ENCODE data around the gene MEGF11.

Gene MEGF11

GRCh38 chr15:65962187-65962586, 291.4 kb downstream of the MEGF11 start:
- TF ChIP-seq REST (IDR thresholded peaks at IDR 0.05; ENCODE audit: insufficient replicate concordance, low read depth) (no peak), SPI1 (IDR thresholded peaks at IDR 0.05; ENCODE audit: borderline replicate concordance, low read depth) (no peak)
- Histone ChIP-seq H3K27me3 (ENCODE audit: insufficient read depth, poor library complexity, severe bottlenecking) (peaks cover 5% of the 10 kb centered on the region), H3K4me3 (replicated peaks; ENCODE audit: insufficient read depth, low read length) (no peak overlapping the region), H3K27ac (replicated peaks) (no peak overlapping the region)
- no peak for DNase-seq (ENCODE audit: low read depth in 1 of 2, low spot score in 1 of 2)

GRCh38 chr15:65960586-65960985, 293.0 kb downstream of the MEGF11 start:
- DNase-seq (ENCODE audit: low read depth in 1 of 2, low spot score in 1 of 2), result no peak
- no peak for TF ChIP-seq SPI1 (IDR thresholded peaks at IDR 0.05; ENCODE audit: borderline replicate concordance, low read depth)
- no peak for TF ChIP-seq REST (IDR thresholded peaks at IDR 0.05; ENCODE audit: insufficient replicate concordance, low read depth)
- no peak for TF ChIP-seq GABPA (IDR thresholded peaks at IDR 0.05; ENCODE audit: low read depth)
- TF ChIP-seq POLR2AphosphoS5 (IDR thresholded peaks at IDR 0.05; ENCODE audit: low read depth), result no peak
- TF ChIP-seq, protein P1, sequence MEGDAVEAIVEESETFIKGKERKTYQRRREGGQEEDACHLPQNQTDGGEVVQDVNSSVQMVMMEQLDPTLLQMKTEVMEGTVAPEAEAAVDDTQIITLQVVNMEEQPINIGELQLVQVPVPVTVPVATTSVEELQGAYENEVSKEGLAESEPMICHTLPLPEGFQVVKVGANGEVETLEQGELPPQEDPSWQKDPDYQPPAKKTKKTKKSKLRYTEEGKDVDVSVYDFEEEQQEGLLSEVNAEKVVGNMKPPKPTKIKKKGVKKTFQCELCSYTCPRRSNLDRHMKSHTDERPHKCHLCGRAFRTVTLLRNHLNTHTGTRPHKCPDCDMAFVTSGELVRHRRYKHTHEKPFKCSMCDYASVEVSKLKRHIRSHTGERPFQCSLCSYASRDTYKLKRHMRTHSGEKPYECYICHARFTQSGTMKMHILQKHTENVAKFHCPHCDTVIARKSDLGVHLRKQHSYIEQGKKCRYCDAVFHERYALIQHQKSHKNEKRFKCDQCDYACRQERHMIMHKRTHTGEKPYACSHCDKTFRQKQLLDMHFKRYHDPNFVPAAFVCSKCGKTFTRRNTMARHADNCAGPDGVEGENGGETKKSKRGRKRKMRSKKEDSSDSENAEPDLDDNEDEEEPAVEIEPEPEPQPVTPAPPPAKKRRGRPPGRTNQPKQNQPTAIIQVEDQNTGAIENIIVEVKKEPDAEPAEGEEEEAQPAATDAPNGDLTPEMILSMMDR (IDR thresholded peaks at IDR 0.05; ENCODE audit: insufficient read depth, low read length), result no peak
- no peaks in the 10 kb centered on the region for H3K27me3 ChIP-seq (ENCODE audit: insufficient read depth, poor library complexity, severe bottlenecking)
- H3K4me3 ChIP-seq (replicated peaks; ENCODE audit: insufficient read depth, low read length), result no peak overlapping the region
- no peak overlapping the region for H3K27ac ChIP-seq (replicated peaks)

- no peak for DNase-seq (ENCODE audit: low read depth in 1 of 2, low spot score in 1 of 2)
- H3K4me3 ChIP-seq (replicated peaks; ENCODE audit: insufficient read depth, low read length), result no peak overlapping the region
- no peaks in the 10 kb centered on the region for H3K27me3 ChIP-seq (ENCODE audit: insufficient read depth, poor library complexity, severe bottlenecking)
- H3K27ac ChIP-seq (replicated peaks), result no peak overlapping the region
- no peak for TF ChIP-seq REST (IDR thresholded peaks at IDR 0.05; ENCODE audit: insufficient replicate concordance, low read depth)
- no peak for TF ChIP-seq SPI1 (IDR thresholded peaks at IDR 0.05; ENCODE audit: borderline replicate concordance, low read depth)
- no peak for TF ChIP-seq POLR2AphosphoS5 (IDR thresholded peaks at IDR 0.05; ENCODE audit: low read depth)
- TF ChIP-seq GABPA (IDR thresholded peaks at IDR 0.05; ENCODE audit: low read depth), result no peak
- TF ChIP-seq, protein P1 (IDR thresholded peaks at IDR 0.05; ENCODE audit: insufficient read depth, low read length), result no peak
Observed at GRCh38 chr15:65958835-65959234, 294.7 kb downstream of the MEGF11 start.

DNA sequence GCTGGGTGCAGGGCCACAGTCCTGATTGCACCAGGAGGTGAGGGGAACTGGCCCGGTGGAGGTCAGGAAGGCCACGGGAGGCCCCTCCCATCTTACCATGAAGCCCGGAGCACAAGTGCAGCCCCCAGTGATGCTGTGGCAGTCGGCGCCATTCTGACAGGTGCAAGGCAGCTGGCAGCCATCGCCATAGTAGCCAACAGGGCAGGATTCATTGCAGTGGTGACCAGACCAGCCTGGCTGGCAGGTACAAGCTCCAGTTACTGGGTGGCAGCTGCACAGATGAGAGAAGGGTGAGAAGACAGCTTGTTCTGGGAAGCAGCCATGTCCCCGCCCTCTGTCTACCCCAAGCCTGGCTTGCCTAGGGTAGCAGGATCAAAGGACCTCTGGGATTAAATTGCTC, 296.1 kb downstream of the MEGF11 start:
- no peak for DNase-seq (ENCODE audit: low read depth in 1 of 2, low spot score in 1 of 2)
- no peaks in the 10 kb centered on the region for H3K27me3 ChIP-seq (ENCODE audit: insufficient read depth, poor library complexity, severe bottlenecking)
- H3K4me3 ChIP-seq (replicated peaks; ENCODE audit: insufficient read depth, low read length), result no peak overlapping the region
- no peak overlapping the region for H3K27ac ChIP-seq (replicated peaks)
- no peak for TF ChIP-seq REST (IDR thresholded peaks at IDR 0.05; ENCODE audit: insufficient replicate concordance, low read depth)
- no peak for TF ChIP-seq POLR2AphosphoS5 (IDR thresholded peaks at IDR 0.05; ENCODE audit: low read depth)
- TF ChIP-seq GABPA (IDR thresholded peaks at IDR 0.05; ENCODE audit: low read depth), result no peak
- TF ChIP-seq SPI1 (IDR thresholded peaks at IDR 0.05; ENCODE audit: borderline replicate concordance, low read depth), result no peak
- TF ChIP-seq, protein P1 (IDR thresholded peaks at IDR 0.05; ENCODE audit: insufficient read depth, low read length), result no peak
